ENCODE data around the gene USP26. TPM values are rescaled to one million over a fixed set of nuclear protein-coding genes. Genes with fewer than 3 reads are reported as not detected.

USP26 gene
- total and polyA plus RNA-seq, 12 donors = not detected

DNA sequence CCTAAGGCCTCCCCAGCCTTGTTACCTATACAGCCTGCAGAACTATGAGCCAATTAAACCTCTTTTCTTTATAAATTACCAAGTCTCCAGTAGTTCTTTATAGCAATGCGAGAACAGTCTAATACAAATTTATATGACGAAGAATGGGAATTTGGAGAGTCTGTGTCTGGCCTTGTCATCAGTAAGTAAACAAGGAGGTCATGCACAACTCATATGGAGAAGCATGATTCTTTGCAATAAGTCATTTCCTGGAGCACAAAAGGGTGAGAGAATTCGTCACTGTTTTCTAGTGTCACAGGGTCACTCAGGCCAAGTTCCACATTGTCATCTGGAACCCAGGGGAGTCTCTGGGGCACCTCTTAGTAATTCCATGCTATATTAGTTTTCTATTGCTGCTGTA is 89.5 kb downstream of the USP26 start:
- Histone ChIP-seq H3K36me3 (no peaks in the 10 kb centered on the region), H3K4me3 (no peak overlapping the region), H3K9me3 (peaks cover 0 to 12% (median 0%) of the 10 kb centered on the region in 11 donors), H3K27me3 (peaks cover 0 to 5% (median 0%) of the 10 kb centered on the region in 7 donors), H3K27ac (no peak overlapping the region), H3K4me1 (no peaks in the 10 kb centered on the region)
- ATAC-seq = no peak
- DNase-seq = no peak
- intact Hi-C loops (cut with DNase I) = loop anchor here in 1 of 10 donors (10.0 kb wide), 1 partner anchor 667 kb away; no protein-coding TSS in a partner anchor
- 80 to 93% methylated on average over 3 of the region's 3 CpGs for WGBS, 2 donors
- TF ChIP-seq, protein P1, sequence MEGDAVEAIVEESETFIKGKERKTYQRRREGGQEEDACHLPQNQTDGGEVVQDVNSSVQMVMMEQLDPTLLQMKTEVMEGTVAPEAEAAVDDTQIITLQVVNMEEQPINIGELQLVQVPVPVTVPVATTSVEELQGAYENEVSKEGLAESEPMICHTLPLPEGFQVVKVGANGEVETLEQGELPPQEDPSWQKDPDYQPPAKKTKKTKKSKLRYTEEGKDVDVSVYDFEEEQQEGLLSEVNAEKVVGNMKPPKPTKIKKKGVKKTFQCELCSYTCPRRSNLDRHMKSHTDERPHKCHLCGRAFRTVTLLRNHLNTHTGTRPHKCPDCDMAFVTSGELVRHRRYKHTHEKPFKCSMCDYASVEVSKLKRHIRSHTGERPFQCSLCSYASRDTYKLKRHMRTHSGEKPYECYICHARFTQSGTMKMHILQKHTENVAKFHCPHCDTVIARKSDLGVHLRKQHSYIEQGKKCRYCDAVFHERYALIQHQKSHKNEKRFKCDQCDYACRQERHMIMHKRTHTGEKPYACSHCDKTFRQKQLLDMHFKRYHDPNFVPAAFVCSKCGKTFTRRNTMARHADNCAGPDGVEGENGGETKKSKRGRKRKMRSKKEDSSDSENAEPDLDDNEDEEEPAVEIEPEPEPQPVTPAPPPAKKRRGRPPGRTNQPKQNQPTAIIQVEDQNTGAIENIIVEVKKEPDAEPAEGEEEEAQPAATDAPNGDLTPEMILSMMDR (IDR thresholded peaks at IDR 0.05) = no peak

DNA sequence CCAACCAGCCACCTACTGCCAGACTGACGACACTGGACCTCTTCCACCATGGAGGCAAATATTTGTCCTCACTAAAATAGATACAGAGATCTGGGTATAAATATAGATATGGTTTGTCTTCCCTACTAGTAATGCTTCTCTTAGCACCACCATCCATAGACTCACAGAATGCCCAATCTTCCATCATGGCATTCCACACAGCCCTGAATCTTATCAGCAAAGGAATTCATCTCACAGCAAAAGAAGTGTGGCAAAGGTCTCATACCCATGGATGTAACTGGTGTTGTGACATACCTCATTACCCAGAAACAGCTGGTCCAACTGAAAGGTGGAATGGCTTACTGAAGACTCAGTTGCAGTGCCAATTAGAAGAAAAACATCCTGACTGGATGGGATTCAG is 91.3 kb downstream of the USP26 start:
- no peak overlapping the region for H3K27ac ChIP-seq
- no peak for DNase-seq
- TF ChIP-seq, protein P1 (IDR thresholded peaks at IDR 0.05) = no peak
- no peaks in the 10 kb centered on the region for H3K4me1 ChIP-seq
- ATAC-seq = no peak
- peaks cover 0 to 10% (median 0%) of the 10 kb centered on the region in 11 donors for H3K9me3 ChIP-seq
- no peaks in the 10 kb centered on the region for H3K36me3 ChIP-seq
- intact Hi-C loops (cut with DNase I) = loop anchor here in 1 of 10 donors (10.0 kb wide), 1 partner anchor 669 kb away; no protein-coding TSS in a partner anchor
- H3K4me3 ChIP-seq = no peak overlapping the region
- peaks cover 0 to 14% (median 0%) of the 10 kb centered on the region in 7 donors for H3K27me3 ChIP-seq
- WGBS, 2 donors = 78 to 100% methylated on average over 1 of the region's 1 CpG

DNA sequence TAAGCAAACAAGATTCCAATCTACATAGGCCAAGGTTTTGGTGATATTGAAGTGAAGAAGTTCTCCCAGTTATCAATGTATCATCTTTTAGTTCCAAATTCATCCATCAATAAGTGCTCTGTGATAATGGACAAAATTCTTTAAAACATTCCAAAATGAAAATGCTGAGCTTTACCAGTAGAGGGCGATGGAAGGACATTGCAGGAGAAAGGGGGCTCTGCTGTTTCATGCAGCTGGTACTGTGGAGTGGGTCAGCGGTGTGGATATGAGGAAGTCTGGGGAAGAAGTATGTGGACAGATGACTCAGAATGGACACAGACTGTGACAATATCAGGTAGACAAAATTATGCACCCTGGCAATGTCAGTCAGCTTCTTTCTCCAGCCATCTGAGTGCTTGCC is 91.9 kb downstream of the USP26 start:
- Histone ChIP-seq H3K9me3 (peaks cover 0 to 7% (median 0%) of the 10 kb centered on the region in 11 donors), H3K36me3 (no peaks in the 10 kb centered on the region), H3K4me1 (no peaks in the 10 kb centered on the region), H3K27ac (no peak overlapping the region), H3K4me3 (no peak overlapping the region), H3K27me3 (peaks cover 0 to 16% (median 0%) of the 10 kb centered on the region in 7 donors)
- 14 to 19% methylated on average over 2 of the region's 2 CpGs for WGBS, 2 donors
- intact Hi-C loops (cut with DNase I) = loop anchor here in 1 of 10 donors (10.0 kb wide), 1 partner anchor 670 kb away; no protein-coding TSS in a partner anchor
- TF ChIP-seq, protein P1 (IDR thresholded peaks at IDR 0.05) = peak in 8 of 9 donors; percentile 9 to 58 (median 48)
- ATAC-seq (no peak), DNase-seq (no peak)

DNA sequence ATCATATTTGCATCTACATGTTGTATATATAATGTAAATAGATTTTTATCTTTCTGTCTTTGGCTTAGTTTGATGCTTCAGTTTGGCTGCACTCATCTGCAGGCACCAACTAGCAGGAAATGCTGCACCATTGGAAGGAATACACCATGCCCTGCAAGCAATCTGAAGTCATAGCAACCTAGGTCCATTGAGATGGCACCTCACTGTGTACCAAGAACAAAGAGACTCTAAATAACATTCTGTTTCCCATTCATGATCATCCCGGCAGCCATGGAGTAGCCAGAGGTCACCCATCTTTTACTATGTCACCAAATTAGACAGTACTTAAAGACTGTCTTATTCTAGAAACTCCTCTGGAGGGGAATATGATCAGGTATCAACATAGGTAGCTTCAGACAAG is 97.7 kb downstream of the USP26 start:
- no peak for ATAC-seq
- 83 to 86% methylated on average over 1 of the region's 1 CpG for WGBS, 2 donors
- TF ChIP-seq, protein P1 (IDR thresholded peaks at IDR 0.05) = no peak
- Histone ChIP-seq H3K9me3 (no peaks in the 10 kb centered on the region), H3K4me1 (no peaks in the 10 kb centered on the region), H3K27ac (no peak overlapping the region), H3K4me3 (no peak overlapping the region), H3K36me3 (no peaks in the 10 kb centered on the region), H3K27me3 (peaks cover 0 to 51% (median 0%) of the 10 kb centered on the region in 7 donors)
- DNase-seq = no peak
- intact Hi-C loops (cut with DNase I) = no loop called here

Data from heart right ventricle (tissue), 16 donors.